Caco-2 (cell line): ENCODE results near the gene XPNPEP2. TPM values are rescaled to one million over a fixed set of nuclear protein-coding genes. Genes with fewer than 3 reads are reported as not detected.
A peak's percentile ranks its signal among the peaks of the same experiment; 100 is the strongest.

Experiments
- BruUV-seq: library from RNA; stranded (reverse); fragments of 400-500 nt; replicated peaks from 2 replicates; lab custom pipeline; 2021; lab: Mats Ljungman, UMichigan
- CTCF ChIA-PET: fragments of 300-600 bp; sonication (Branson Sonifier 250); formaldehyde crosslinking; loops from one replicate; lab custom pipeline; 2022; ENCODE audit warnings: antibody characterized with exemption; lab: Charles Lee
- POLR2A ChIA-PET: fragments of 300-600 bp; sonication (Branson Sonifier 250); formaldehyde crosslinking; loops from one replicate; lab custom pipeline; 2022; ENCODE audit warnings: antibody characterized with exemption; lab: Charles Lee
- DNase-seq, 2 experiments: peaks; one replicate each; pipeline versions ENCODE4 v3.0.0 to v3.0.0-alpha.2; 2020 to 2022
- H3K27me3 ChIP-seq: replicated peaks from 2 replicates; pipeline ENCODE4 v1.6.0; 2011; ENCODE audit warnings: low read length; ENCODE audit not compliant: control insufficient read depth, insufficient read depth
- H3K36me3 ChIP-seq: 2 replicates; pipeline ENCODE4 v1.5.1; 2011; ENCODE audit warnings: low read length; ENCODE audit not compliant: control insufficient read depth, insufficient read depth
- H3K4me1 ChIP-seq: fragments of 250-450 bp; sonication (Bioruptor Pico); 2 replicates; pipeline ENCODE4 v1.5.1; 2020; ENCODE audit warnings: mild to moderate bottlenecking
- H3K4me3 ChIP-seq: 2 replicates; pipeline ENCODE4 v1.5.1; 2011; ENCODE audit warnings: low read depth, mild to moderate bottlenecking, control low read depth, low read length
- H3K9me3 ChIP-seq: fragments of 250-450 bp; sonication (Bioruptor Pico); 2 replicates; pipeline ENCODE4 v1.5.1; 2020; ENCODE audit warnings: mild to moderate bottlenecking, moderate library complexity
- H3K27ac Mint-ChIP-seq: one replicate; pipeline ENCODE4 v1.8.0; 2022; ENCODE audit warnings: mixed read lengths; ENCODE audit not compliant: unreplicated experiment
- H3K27me3 Mint-ChIP-seq: one replicate; pipeline ENCODE4 v1.8.0; 2022; ENCODE audit warnings: mixed read lengths; ENCODE audit not compliant: insufficient read depth, unreplicated experiment
- H3K36me3 Mint-ChIP-seq: one replicate; pipeline ENCODE4 v1.8.0; 2022; ENCODE audit warnings: mild to moderate bottlenecking, mixed read lengths; ENCODE audit not compliant: insufficient read depth, unreplicated experiment
- H3K4me1 Mint-ChIP-seq: one replicate; pipeline ENCODE4 v1.8.0; 2022; ENCODE audit warnings: low read depth, mixed read lengths; ENCODE audit not compliant: unreplicated experiment
- H3K4me3 Mint-ChIP-seq: one replicate; pipeline ENCODE4 v1.8.0; 2022; ENCODE audit warnings: mild to moderate bottlenecking, moderate library complexity, mixed read lengths; ENCODE audit not compliant: unreplicated experiment
- H3K9me3 Mint-ChIP-seq: one replicate; pipeline ENCODE4 v1.8.0; 2022; ENCODE audit warnings: mixed read lengths; ENCODE audit not compliant: unreplicated experiment
- CTCF ChIP-seq, 2 experiments: fragments of 200-600 bp in 1 of 2; IDR thresholded peaks; 1 replicate in 1 of 2; 2 replicates in 1 of 2; pipeline versions ENCODE4 v1.5.1 to v1.8.0; 2011 to 2022; ENCODE audit warnings: antibody characterized with exemption in 1 of 2, control low read depth in 1 of 2, inconsistent platforms in 1 of 2, low read depth in 1 of 2, low read length in 1 of 2, mild to moderate bottlenecking in 1 of 2, moderate library complexity in 1 of 2; ENCODE audit not compliant: insufficient read depth in 1 of 2, severe bottlenecking in 1 of 2, unreplicated experiment in 1 of 2
- intact Hi-C: fragments of 100-400 bp; cut with micrococcal nuclease; formaldehyde crosslinking; loops from one replicate; pipeline ENCODE4 v1.10.0; 2022; ENCODE audit not compliant: unreplicated experiment
- total RNA-seq: library from RNA; stranded (reverse); gene quantifications from 2 replicates; pipeline ENCODE4 v1.2.3, GENCODE V29; 2022

The XPNPEP2 gene
- total RNA-seq, 1 experiment from 2014 or later, result 0.32 TPM

DNA sequence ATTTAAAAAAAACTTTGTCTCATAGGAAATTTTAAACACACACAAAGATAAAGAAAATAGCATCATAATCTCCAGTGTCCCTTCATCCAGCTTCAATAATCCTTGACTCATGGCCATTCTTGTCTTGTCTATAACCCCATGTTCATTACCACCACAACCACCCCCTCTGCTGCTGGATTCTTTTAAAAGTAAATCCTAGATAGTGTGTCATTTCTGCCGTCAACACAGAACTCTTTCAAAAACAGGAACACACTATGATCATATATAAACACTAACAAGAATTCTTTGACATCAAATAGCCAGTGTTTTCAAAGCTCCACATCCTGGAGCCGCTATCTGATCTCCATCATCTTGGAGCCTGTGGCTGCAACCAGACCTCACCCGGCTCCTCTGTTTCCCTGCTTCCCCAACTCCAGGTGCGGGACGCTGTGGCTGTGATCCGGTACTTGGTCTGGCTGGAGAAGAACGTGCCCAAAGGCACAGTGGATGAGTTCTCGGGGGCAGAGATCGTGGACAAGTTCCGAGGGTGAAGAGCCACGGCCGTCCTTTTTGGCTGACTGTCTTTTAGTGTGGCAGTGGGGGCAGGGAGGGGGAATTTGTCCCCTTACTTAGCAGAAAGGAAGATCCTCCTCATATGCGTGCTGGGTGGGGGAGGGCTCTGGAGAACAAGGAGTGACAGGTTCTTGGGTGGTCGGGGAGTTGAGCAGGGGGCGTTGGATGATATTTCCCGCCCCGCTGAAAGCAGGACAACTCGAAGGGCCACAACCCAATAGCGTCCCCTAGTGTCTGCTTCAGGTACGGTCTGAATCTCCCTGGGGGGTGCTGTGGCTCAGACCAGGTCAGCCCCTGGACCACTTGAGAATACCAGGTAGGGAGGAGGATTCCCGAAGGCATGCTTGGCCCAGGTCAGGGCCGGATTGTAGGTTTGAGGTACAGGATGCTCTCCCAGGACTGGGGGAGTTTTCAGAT is 15.6 kb downstream of the XPNPEP2 start:
- H3K4me3 ChIP-seq, result no peak overlapping the region
- Mint-ChIP-seq H3K27ac (no peak overlapping the region), H3K27me3 (no peaks in the 10 kb centered on the region), H3K9me3 (no peaks in the 10 kb centered on the region), H3K4me3 (no peak overlapping the region), H3K4me1 (no peaks in the 10 kb centered on the region), H3K36me3 (no peaks in the 10 kb centered on the region)
- DNase-seq, result no peak
- intact Hi-C loops, result no loop called here
- no peaks in the 10 kb centered on the region for H3K4me1 ChIP-seq
- TF ChIP-seq CTCF (IDR thresholded peaks at IDR 0.05; ENCODE audit: insufficient read depth in 1 of 2, low read depth in 1 of 2, low read length in 1 of 2, severe bottlenecking in 1 of 2, unreplicated experiment in 1 of 2), result peak in 1 of 2 experiments; percentile 17
- CTCF ChIA-PET, result interaction anchor here (1.2 kb wide), 1 partner anchor 153 kb away, joined by 3 read pairs; no protein-coding TSS in a partner anchor
- POLR2A ChIA-PET, result no interaction called here
- H3K27me3 ChIP-seq, result no peaks in the 10 kb centered on the region
- BruUV-seq, result no TSS peak
- H3K36me3 ChIP-seq, result no peaks in the 10 kb centered on the region
- H3K9me3 ChIP-seq, result no peaks in the 10 kb centered on the region

GRCh38 chrX:129755779-129756650 is 17.2 kb downstream of the XPNPEP2 start:
- Histone ChIP-seq H3K4me1 (no peaks in the 10 kb centered on the region), H3K4me3 (no peak overlapping the region), H3K9me3 (no peaks in the 10 kb centered on the region), H3K27me3 (no peaks in the 10 kb centered on the region), H3K36me3 (no peaks in the 10 kb centered on the region)
- Mint-ChIP-seq H3K36me3 (no peaks in the 10 kb centered on the region), H3K4me1 (no peaks in the 10 kb centered on the region), H3K27me3 (no peaks in the 10 kb centered on the region), H3K9me3 (no peaks in the 10 kb centered on the region), H3K4me3 (no peak overlapping the region), H3K27ac (no peak overlapping the region)
- ChIA-PET POLR2A (no interaction called here), CTCF (interaction anchor here (0.6 to 1.5 kb wide), 3 partner anchors 32 to 170 kb away, joined by 3 read pairs; no protein-coding TSS in a partner anchor)
- BruUV-seq, result no TSS peak
- no peak for DNase-seq
- intact Hi-C loops, result no loop called here
- no peak for TF ChIP-seq CTCF (IDR thresholded peaks at IDR 0.05; ENCODE audit: insufficient read depth in 1 of 2, low read depth in 1 of 2, low read length in 1 of 2, severe bottlenecking in 1 of 2, unreplicated experiment in 1 of 2)

- Mint-ChIP-seq H3K36me3 (no peaks in the 10 kb centered on the region), H3K27me3 (no peaks in the 10 kb centered on the region), H3K9me3 (no peaks in the 10 kb centered on the region), H3K4me3 (no peak overlapping the region), H3K4me1 (no peaks in the 10 kb centered on the region), H3K27ac (no peak overlapping the region)
- DNase-seq, result peak in 1 of 2 experiments; percentile 14
- Histone ChIP-seq H3K27me3 (no peaks in the 10 kb centered on the region), H3K4me3 (no peak overlapping the region), H3K9me3 (no peaks in the 10 kb centered on the region), H3K4me1 (no peaks in the 10 kb centered on the region), H3K36me3 (no peaks in the 10 kb centered on the region)
- TF ChIP-seq CTCF (IDR thresholded peaks at IDR 0.05; ENCODE audit: insufficient read depth in 1 of 2, low read depth in 1 of 2, low read length in 1 of 2, severe bottlenecking in 1 of 2, unreplicated experiment in 1 of 2), result no peak
- CTCF ChIA-PET, result interaction anchor here (0.6 kb wide), 1 partner anchor 161 kb away, joined by 5 read pairs; no protein-coding TSS in a partner anchor
- POLR2A ChIA-PET, result no interaction called here
- BruUV-seq, result no TSS peak
- intact Hi-C loops, result no loop called here
Observed at GRCh38 chrX:129759576-129760061, 20.8 kb downstream of the XPNPEP2 start.
